Fibroblast of peridontal ligament (primary cell): Measurements from ENCODE around the gene ELP5.
"Not testable (repeated sequence)": the region's sequence is repeated elsewhere in the genome, so short reads cannot be mapped to it uniquely, and the experiment has no call there.

Experiments
- DNase-seq: peaks from one replicate; pipeline ENCODE4 v3.0.0-alpha.2; 2010; ENCODE audit errors: extremely low read depth

The ELP5 gene

DNA sequence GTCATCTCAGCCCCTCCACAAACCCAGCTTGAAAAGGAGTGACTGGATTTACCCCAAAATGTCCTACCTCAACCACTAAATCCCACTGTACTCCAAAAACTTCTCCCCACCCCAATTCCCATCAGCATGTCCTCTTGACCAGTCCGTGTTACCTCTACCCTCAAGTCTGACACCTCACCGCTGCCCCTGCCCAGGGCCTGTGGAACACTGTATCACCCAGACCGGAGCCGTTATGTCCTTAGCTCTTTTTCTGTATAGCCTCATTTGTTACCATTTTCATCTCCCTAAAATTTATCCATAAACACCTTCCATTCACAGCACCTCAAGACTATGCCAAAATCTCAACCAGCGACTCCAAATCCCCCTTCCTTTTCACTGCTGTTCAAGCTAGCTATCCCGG is 15.2 kb upstream of the ELP5 start:
- no peak for DNase-seq

- no peak for DNase-seq
These were observed 14.7 kb upstream of the ELP5 start for GRCh38 chr17:7237266-7237760.

GRCh38 chr17:7237761-7238419 is 14.1 kb upstream of the ELP5 start:
- peak; percentile 44 for DNase-seq

- DNase-seq: no peak
These were observed 13.5 kb upstream of the ELP5 start for GRCh38 chr17:7238420-7239090.

DNA sequence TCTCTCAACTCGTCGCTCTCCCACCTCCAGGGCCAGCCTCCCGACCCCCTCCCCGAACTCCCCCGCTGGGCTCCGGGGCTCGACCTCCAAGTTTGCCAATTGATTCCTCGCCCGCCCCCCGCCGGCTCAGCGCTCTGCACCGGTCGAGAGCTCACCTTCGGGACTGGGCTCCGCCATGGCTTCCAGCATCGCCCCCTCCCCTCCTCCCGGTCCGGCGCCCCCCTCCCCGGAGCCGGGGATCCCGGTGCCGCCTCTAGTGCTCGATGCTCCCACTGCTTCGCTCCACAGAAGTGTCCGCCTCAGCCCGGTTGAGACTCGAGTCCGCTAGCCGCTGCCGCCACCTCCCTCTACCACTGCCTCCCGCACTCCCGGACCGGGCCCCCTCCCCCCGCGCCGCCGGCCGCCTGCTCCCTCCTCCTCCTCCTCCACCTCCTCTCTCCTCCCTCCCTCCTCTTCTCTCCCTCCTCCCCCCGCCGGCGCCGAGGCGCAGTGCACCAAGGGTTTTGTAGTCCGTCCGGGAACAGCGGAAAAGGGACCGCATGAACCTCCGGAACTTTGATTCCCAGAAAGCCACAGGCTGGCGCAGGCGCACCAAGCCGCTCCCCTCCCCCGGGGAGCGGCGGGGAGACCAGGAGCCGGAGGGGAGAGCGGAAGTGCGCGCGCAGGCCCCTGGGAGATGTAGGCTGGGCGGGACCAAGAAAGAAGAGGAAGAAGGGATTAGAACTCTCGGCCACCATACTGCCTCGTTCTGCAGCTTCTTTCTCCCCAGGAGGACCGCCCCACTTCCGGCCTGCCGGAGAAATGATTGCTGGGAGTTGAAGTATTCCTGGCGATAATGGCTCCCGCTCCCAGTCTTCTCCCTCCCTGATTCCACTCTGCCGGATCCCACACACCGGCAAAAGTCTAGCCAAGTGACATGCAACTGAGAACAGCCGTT is 12.7 kb upstream of the ELP5 start, which contains the start of gene PHF23:
TSS of gene PHF23 (minus strand) at position 367 of the 937 bp plus-strand sequence. CDS start at position 189, 178 bp downstream.
- peak; percentile 99 for DNase-seq

DNA sequence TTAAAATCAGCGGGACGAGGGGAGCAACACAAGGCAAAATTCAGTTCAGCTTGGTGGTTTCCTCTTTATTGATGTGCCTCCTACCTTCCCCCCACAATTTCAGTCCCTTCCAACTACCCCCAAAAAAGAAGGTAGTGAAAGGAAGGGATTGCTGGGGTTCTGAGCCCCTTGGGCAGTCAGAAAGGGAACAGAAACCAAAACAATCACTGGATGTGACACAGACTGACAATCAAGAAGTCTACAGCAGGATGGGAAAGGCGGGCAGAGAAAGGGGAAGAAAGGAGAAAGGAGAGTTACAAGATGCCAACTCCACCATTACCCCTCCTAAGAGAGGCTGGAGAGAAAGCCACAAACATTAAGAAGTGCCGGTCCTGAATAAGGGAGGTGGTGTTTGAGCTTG is 11.6 kb upstream of the ELP5 start:
- DNase-seq: no peak

DNA sequence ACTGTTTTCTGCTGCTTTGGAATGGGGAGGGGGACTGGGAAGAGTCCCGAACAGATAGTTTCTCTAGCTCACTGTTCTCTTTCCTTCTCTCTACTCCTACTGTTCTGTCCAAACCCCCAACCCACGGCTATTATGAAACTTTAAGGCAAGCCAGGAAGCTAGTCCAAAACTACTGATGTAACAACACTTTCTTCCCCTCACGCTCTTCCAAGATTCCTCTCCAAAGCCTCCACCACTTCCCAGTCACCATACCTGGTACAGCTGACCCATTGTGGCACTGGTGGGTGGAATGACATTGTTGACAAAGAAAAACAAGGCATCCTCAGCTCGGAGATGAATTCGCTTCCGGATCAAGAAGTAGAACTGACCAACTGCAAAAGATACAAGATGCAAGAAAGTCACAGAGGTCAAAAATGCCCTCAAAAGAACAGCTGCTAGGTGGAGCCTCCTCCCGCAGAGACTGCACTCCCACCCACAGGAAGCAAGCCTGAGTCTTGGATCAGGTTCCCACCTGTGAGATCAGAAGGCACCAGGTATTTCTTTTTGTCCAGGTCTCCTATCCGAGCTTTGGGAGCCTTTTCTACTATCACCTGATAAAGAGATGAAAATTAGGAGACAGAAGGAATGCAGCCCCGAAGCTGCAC is 10.8 kb upstream of the ELP5 start:
- peak; percentile 43 for DNase-seq

DNA sequence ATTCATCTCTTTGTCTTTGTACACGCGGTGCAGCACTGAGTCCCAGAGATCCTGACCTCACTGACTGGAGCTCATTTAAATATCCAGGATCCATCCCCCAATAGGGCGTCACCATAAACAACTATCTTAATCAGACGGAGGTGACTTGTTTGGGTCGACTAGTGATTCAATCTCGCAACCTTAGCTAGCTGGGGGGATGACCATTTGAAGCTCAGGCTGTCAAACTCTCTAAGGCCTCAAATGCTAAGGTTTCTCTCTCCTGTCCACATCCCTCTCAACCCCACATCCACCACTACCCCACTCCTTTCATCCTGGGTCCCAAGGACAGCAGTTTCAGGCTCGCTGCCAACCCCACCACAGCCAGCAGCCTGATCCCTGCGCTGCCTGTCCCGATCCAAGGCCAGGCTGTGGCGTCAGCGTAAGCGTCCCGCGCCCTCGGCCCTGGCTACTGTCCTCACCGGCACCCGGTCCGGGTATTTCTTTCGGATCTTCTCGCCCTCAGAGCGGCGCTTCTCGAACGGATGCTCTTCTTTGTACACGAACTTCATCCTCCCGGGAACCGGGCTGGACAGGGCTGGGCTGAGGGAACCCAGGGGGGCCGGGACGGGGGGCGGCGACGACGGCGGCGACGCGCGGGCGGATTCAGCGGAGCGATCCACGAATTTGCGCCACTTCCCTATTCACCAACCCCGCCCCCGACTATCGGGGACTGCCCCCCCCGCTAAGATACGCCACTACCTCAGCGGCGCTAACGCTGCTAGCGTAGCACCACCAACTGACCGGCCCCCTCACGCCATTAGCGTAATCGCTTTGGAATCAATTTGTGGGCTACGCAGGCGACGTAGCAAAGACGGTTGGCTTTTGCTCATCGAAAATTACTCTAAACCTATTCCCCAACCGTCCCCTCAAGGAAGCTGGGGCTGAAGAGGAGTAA is 10.0 kb upstream of the ELP5 start, which contains the start of gene GABARAP:
TSS of gene GABARAP (minus strand) at position 667 of the 934 bp plus-strand sequence. CDS start at position 548, 119 bp downstream.
- DNase-seq: peak; percentile 93

GRCh38 chr17:7242717-7243452 is 9.1 kb upstream of the ELP5 start:
- peak; percentile 98 for DNase-seq

DNA sequence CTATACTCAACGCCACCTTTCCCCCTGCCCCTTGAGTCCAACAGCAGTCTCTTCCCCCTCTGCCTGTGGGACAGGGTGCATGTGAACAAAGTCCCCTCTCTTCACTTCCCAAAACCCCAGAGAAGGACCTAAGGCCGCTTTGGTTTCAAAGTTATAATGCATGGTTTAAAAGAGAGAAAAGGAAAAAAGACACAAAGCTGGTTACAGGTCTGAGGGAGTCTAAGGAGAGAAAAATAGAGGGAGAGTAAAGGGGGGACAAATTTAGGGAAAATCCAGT is 8.6 kb upstream of the ELP5 start:
- no peak for DNase-seq

GRCh38 chr17:7243838-7244237 is 8.2 kb upstream of the ELP5 start:
- DNase-seq: not testable (repeated sequence)

- DNase-seq: no peak
These were observed 5.2 kb upstream of the ELP5 start for GRCh38 chr17:7246779-7247178.

GRCh38 chr17:7248796-7249195 is 3.2 kb upstream of the ELP5 start:
- no peak for DNase-seq

- DNase-seq: no peak
These were observed 2.8 kb upstream of the ELP5 start for GRCh38 chr17:7249214-7249613.

- no peak for DNase-seq
These were observed 2.2 kb upstream of the ELP5 start for GRCh38 chr17:7249830-7250229.

DNA sequence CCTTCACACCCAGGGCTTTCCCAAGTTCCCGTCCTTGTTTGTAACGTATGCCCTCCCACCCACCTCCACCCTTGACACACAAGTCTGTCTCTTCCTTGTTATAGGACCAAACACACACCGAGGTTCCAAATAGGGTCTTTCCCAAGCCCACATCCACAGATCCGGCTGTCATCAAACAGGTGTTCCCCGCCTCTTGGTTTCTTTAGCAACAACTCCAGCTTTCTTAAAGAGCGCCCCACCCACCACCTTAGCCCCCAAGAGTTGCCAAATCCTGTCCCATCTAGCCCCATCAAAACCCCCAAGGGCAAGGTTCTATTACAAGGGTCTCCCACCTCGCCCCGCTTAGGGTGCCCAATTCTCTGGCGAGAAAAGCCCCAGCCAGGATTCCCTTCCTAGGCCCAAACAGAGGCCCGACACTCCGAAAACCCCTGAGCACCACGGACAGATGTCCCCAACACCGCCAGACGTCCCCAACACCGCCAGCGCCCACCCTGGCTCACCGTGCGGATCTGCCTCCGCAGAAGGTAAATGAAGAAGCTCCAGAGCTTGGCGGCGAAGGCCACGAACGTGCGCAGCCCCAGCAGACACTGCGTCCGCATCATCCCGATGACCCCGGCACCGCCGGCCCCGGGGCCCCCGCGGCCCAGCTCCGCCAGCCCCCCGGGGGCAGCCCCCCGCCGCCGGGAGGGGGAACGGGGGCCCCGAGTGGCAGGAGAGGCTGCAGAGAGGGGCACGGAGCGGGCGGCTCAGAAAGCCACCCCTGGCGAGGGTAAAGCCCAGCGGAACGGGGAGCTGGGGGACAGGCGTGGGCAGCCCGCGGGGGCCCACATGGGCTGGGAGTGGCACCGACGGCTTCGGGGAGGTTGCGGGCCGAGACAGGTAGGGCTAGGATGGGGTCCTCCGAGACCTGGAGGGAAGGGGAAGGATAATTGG is 1.1 kb upstream of the ELP5 start:
- no peak for DNase-seq

- DNase-seq: peak; percentile 100
These were observed 297 bp upstream of the ELP5 start, which contains the start of gene CTDNEP1 for GRCh38 chr17:7251661-7252175. Gene CTDNEP1 (minus strand): TSS chr17:7251734. CDS start chr17:7251296, 438 bp downstream.

DNA sequence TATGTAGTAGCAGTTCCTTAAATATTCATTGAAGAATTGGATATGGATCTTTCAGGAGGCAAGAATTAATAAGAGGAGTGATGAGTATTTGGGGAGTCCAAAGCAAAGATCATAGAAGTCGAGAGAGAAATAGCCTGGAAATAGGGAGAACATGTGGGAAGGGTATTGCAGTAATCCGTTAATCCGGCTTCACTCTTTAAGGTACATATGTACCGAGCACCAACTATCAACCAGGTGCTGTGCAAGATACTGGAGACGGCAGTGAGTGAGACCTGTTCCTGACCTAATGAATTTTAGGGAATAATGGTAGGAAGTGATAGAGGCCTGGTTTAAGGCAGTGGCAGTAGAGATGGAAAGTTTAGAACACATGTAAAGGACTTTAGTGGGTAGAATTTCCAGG is 1.1 kb downstream of the ELP5 start:
- DNase-seq: no peak
